HEK293T (cell line): ENCODE results near the gene ZCCHC24.

Experiments used
- CTCF ChIA-PET: fragments of 350-600 bp; formaldehyde crosslinking; extraction: SDS; loops from one replicate; lab custom pipeline; 2021; ENCODE audit warnings: antibody characterized with exemption, inconsistent platforms; lab: Yijun Ruan, JAX
- POLR2A ChIA-PET: fragments of 350-600 bp; formaldehyde crosslinking; extraction: SDS; loops from one replicate; lab custom pipeline; 2020; ENCODE audit warnings: antibody characterized with exemption, inconsistent platforms; lab: Yijun Ruan, JAX
- DNase-seq: peaks from one replicate; pipeline ENCODE4 v3.0.0; 2012; ENCODE audit warnings: mixed read lengths; ENCODE audit errors: extremely low spot score
- ARNT ChIP-seq: fragments of 450-650 bp; IDR thresholded peaks from 2 replicates; pipeline ENCODE4 v1.6.1; 2017; ENCODE audit warnings: mild to moderate bottlenecking
- BHLHE40 ChIP-seq: fragments of 450-650 bp; IDR thresholded peaks from 2 replicates; pipeline ENCODE4 v1.6.1; 2016; ENCODE audit warnings: mild to moderate bottlenecking, moderate library complexity, borderline replicate concordance
- CTBP1 ChIP-seq: fragments of 450-650 bp; IDR thresholded peaks from 2 replicates; pipeline ENCODE4 v1.6.1; 2016; ENCODE audit warnings: borderline replicate concordance
- ELF4 ChIP-seq: fragments of 450-650 bp; IDR thresholded peaks from 2 replicates; pipeline ENCODE4 v1.6.1; 2017; ENCODE audit warnings: antibody characterized with exemption
- FOXA1 ChIP-seq: fragments of 450-650 bp; IDR thresholded peaks from 2 replicates; pipeline ENCODE4 v1.6.1; 2016; ENCODE audit warnings: mild to moderate bottlenecking
- FOXK2 ChIP-seq: fragments of 450-650 bp; IDR thresholded peaks from 2 replicates; pipeline ENCODE4 v1.6.1; 2016; ENCODE audit warnings: mild to moderate bottlenecking
- FOXM1 ChIP-seq: fragments of 450-650 bp; IDR thresholded peaks from 2 replicates; pipeline ENCODE4 v1.6.1; 2017; ENCODE audit warnings: mild to moderate bottlenecking, borderline replicate concordance
- HDGF ChIP-seq: fragments of 450-650 bp; IDR thresholded peaks from 2 replicates; pipeline ENCODE4 v1.6.1; 2017; ENCODE audit warnings: antibody characterized with exemption, borderline replicate concordance
- L3MBTL2 ChIP-seq: fragments of 450-650 bp; conservative IDR thresholded peaks from 2 replicates; pipeline ENCODE4 v1.6.1; 2016; ENCODE audit warnings: mild to moderate bottlenecking
- LEF1 ChIP-seq: fragments of 450-650 bp; IDR thresholded peaks from 2 replicates; pipeline ENCODE4 v1.6.1; 2017; ENCODE audit warnings: mild to moderate bottlenecking, borderline replicate concordance
- NFRKB ChIP-seq: fragments of 450-650 bp; IDR thresholded peaks from 2 replicates; pipeline ENCODE4 v1.6.1; 2016; ENCODE audit warnings: mild to moderate bottlenecking, moderate library complexity
- PKNOX1 ChIP-seq: fragments of 450-650 bp; IDR thresholded peaks from 2 replicates; pipeline ENCODE4 v1.6.1; 2016
- SP1 ChIP-seq: fragments of 450-650 bp; IDR thresholded peaks from 2 replicates; pipeline ENCODE4 v1.6.1; 2017
- SUZ12 ChIP-seq: fragments of 450-650 bp; IDR thresholded peaks from 2 replicates; pipeline ENCODE4 v1.6.1; 2016; ENCODE audit warnings: mild to moderate bottlenecking
- TARDBP ChIP-seq: fragments of 450-650 bp; IDR thresholded peaks from 2 replicates; pipeline ENCODE4 v1.6.1; 2016
- ZNF384 ChIP-seq: fragments of 450-650 bp; IDR thresholded peaks from 2 replicates; pipeline ENCODE4 v1.6.1; 2016

Gene ZCCHC24

GRCh38 chr10:79376751-79377556, 68.5 kb downstream of the ZCCHC24 start:
- CTCF ChIA-PET: no interaction called here
- TF ChIP-seq SP1 (no peak), NFRKB (no peak), ELF4 (no peak), PKNOX1 (no peak), ARNT (no peak), FOXK2 (no peak), CTBP1 (no peak), FOXA1 (no peak), LEF1 (no peak)
- POLR2A ChIA-PET: no interaction called here
- no peak for DNase-seq

GRCh38 chr10:79376078-79376628, 69.3 kb downstream of the ZCCHC24 start:
- no peak for DNase-seq
- no peak for TF ChIP-seq L3MBTL2
- TF ChIP-seq LEF1: no peak
- TF ChIP-seq SUZ12: no peak
- no peak for TF ChIP-seq TARDBP
- no peak for TF ChIP-seq ELF4
- TF ChIP-seq FOXA1: no peak
- no peak for TF ChIP-seq FOXK2
- no peak for TF ChIP-seq ARNT
- no peak for TF ChIP-seq FOXM1
- TF ChIP-seq PKNOX1: no peak
- no peak for TF ChIP-seq ZNF384
- POLR2A ChIA-PET: no interaction called here
- CTCF ChIA-PET: interaction anchor here (0.9 kb wide), 1 partner anchor 126 kb away, joined by 3 read pairs; no protein-coding TSS in a partner anchor

GRCh38 chr10:79375321-79376077, 69.9 kb downstream of the ZCCHC24 start:
- CTCF ChIA-PET: interaction anchor here (0.9 kb wide), 1 partner anchor 126 kb away, joined by 3 read pairs; no protein-coding TSS in a partner anchor

GRCh38 chr10:79374312-79375191, 70.9 kb downstream of the ZCCHC24 start:
- peak; percentile 87 for DNase-seq
- POLR2A ChIA-PET: interaction anchor here (0.6 kb wide), 1 partner anchor 78 kb away, joined by 3 read pairs; no protein-coding TSS in a partner anchor
- TF ChIP-seq ELF4 (no peak), FOXA1 (no peak), ZNF384 (peak; percentile 70)
- CTCF ChIA-PET: interaction anchor here (0.6 to 2.2 kb wide), 20 partner anchors 9 to 1074 kb away, joined by 3 to 28 read pairs (median 4); partner anchors contain the start of gene ZCCHC24

More at GRCh38 chr10:79375321-79376077, 69.9 kb downstream of the ZCCHC24 start:
- TF ChIP-seq FOXK2 (no peak), PKNOX1 (no peak), HDGF (no peak)
- DNase-seq: no peak
- POLR2A ChIA-PET: no interaction called here

GRCh38 chr10:79372871-79373270, 72.6 kb downstream of the ZCCHC24 start:
- POLR2A ChIA-PET: no interaction called here
- no peak for DNase-seq
- CTCF ChIA-PET: interaction anchor here (0.6 to 2.2 kb wide), 5 partner anchors 27 to 133 kb away, joined by 3 to 28 read pairs (median 6); no protein-coding TSS in a partner anchor
- TF ChIP-seq ELF4: no peak

GRCh38 chr10:79367426-79368189, 77.8 kb downstream of the ZCCHC24 start:
- CTCF ChIA-PET: no interaction called here
- no peak for DNase-seq
- POLR2A ChIA-PET: no interaction called here

More at GRCh38 chr10:79367426-79368189, 77.8 kb downstream of the ZCCHC24 start:
- TF ChIP-seq FOXM1 (no peak), LEF1 (no peak), FOXA1 (no peak), L3MBTL2 (no peak), BHLHE40 (no peak), FOXK2 (no peak), HDGF (no peak), TARDBP (no peak), ELF4 (no peak), SP1 (no peak)
